Muscle layer of colon (tissue), 2 donors: Measurements from ENCODE around the gene FAM185A.
"Not testable (repeated sequence)": the region's sequence is repeated elsewhere in the genome, so short reads cannot be mapped to it uniquely, and the experiment has no call there.

ENCODE experiments used
- H3K27ac ChIP-seq: one replicate; pipeline ENCODE4 v1.7.0; 2013; ENCODE audit warnings: low read depth, mild to moderate bottlenecking, low read length, moderate library complexity
- H3K27me3 ChIP-seq, 2 donors: one replicate each; pipeline ENCODE4 v1.7.0; 2013; ENCODE audit warnings: low read length in 2 of 2, mild to moderate bottlenecking in 2 of 2; ENCODE audit not compliant: insufficient read depth in 2 of 2, control insufficient read depth in 1 of 2
- H3K36me3 ChIP-seq: one replicate; pipeline ENCODE4 v1.7.0; 2013; ENCODE audit warnings: mild to moderate bottlenecking, low read length; ENCODE audit not compliant: insufficient read depth
- H3K4me1 ChIP-seq: one replicate; pipeline ENCODE4 v1.7.0; 2013; ENCODE audit warnings: mild to moderate bottlenecking, low read length; ENCODE audit not compliant: insufficient read depth
- H3K4me3 ChIP-seq, 2 donors: one replicate each; pipeline ENCODE4 v1.7.0; 2013; ENCODE audit warnings: low read length in 2 of 2, low read depth in 1 of 2, mild to moderate bottlenecking in 1 of 2, moderate library complexity in 1 of 2
- H3K9ac ChIP-seq: one replicate; pipeline ENCODE4 v1.7.0; 2013; ENCODE audit warnings: low read length
- H3K9me3 ChIP-seq: one replicate; pipeline ENCODE4 v1.7.0; 2013; ENCODE audit warnings: mild to moderate bottlenecking, low read length
- donor health status: abdominal sarcoma.
- donor health status: Adenocarcinoma of cecum.

Gene FAM185A

DNA sequence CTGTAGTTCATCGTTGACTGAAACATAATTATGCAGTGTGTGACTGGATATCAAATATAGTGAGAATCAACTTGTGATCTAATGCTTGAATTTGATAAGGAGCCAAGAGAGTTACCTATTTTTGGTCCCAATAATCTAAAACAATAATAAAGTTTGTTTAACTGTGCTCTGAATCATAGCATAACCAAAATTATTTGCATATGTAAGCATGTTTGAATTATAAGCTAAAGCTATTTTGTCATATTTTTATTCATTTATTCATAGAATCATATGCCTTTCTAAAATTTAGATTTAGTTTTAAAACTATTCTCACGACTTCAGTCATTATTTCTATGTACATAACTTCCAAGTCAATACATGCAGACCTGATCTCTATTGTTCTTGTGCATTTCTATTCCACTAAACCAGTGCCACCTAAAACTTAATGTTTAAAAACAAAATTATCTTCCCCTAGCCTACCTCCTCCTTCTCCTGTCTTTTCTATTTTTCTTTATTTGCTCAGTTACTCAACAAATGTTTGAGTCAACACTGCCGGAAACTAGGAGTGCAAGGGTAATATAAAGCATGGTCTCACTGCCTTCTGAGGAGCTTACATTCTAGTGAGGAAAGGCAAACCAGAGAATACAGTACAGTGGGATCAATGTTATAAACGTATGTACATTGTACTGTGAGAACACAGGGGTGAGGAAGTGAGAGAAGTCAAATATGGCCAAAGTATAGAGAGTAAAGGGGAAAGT is 41.7 kb downstream of the FAM185A start:
- H3K36me3 ChIP-seq, H3K9ac ChIP-seq, H3K27me3 ChIP-seq, H3K27ac ChIP-seq, H3K9me3 ChIP-seq, H3K4me3 ChIP-seq, H3K4me1 ChIP-seq: not testable (repeated sequence)

DNA sequence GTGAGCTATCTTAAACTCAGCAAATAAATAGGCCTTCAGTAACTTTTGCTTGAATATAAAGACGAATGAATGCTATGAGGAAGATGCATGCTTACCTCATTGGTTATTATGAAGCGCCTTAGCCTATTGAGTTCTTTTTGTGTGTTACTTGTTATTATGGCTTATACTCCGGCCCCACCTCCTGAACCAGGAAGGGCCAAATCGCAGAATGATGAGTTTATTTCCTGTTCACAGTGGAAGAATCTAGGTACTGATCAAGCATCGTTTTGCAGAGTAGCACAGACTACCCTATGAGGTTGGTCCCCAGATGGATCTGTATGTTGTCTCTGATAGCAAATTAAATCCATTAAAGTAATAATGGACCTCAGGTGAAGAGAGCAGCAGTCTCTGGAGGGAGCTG is 42.6 kb downstream of the FAM185A start:
- not testable (repeated sequence) for H3K9me3 ChIP-seq, H3K36me3 ChIP-seq, H3K27me3 ChIP-seq, H3K4me1 ChIP-seq, H3K4me3 ChIP-seq, H3K27ac ChIP-seq, H3K9ac ChIP-seq

GRCh38 chr7:102791831-102792230 is 43.0 kb downstream of the FAM185A start:
- not testable (repeated sequence) for H3K27me3 ChIP-seq, H3K9ac ChIP-seq, H3K36me3 ChIP-seq, H3K27ac ChIP-seq, H3K9me3 ChIP-seq, H3K4me3 ChIP-seq, H3K4me1 ChIP-seq

- H3K4me1 ChIP-seq, H3K27ac ChIP-seq, H3K27me3 ChIP-seq, H3K36me3 ChIP-seq, H3K9ac ChIP-seq, H3K4me3 ChIP-seq, H3K9me3 ChIP-seq: not testable (repeated sequence)
Measured at GRCh38 chr7:102794567-102794966, 45.8 kb downstream of the FAM185A start.

DNA sequence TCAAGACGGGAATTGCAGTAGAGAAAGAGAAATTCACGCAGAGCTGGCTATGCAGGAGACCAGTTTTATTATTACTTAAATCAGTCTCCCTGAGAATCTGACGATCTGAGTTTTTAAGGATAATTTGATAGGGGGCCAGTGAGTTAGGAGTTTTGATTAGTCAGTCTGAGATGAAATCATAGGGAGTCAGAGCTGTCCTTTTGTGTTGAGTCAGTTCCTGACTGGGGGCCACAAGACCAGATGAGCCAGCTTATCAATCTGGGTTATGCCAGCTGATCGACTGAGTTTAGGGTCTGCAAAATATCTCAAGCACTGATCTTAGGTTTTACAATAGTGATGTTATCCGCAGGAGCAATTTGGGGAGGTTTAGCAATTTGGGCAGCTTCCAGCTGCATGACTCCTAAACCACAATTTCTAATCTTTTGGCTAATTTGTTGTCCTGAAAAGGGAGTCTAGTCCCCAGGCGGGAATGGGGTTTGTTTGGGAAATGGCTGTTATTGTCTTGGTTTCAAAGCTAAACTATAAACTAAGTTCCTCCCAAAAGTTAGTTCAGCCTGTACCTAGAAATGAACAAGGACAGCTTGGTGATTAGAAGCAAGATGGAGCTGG is 47.3 kb downstream of the FAM185A start:
- not testable (repeated sequence) for H3K9ac ChIP-seq, H3K4me1 ChIP-seq, H3K9me3 ChIP-seq, H3K4me3 ChIP-seq, H3K27ac ChIP-seq, H3K36me3 ChIP-seq, H3K27me3 ChIP-seq

GRCh38 chr7:102806613-102807012 is 57.8 kb downstream of the FAM185A start:
- Histone ChIP-seq H3K4me3 (no peak overlapping the region), H3K27ac (no peak overlapping the region), H3K4me1 (peaks cover 10% of the 10 kb centered on the region), H3K27me3 (no peaks in the 10 kb centered on the region), H3K36me3 (no peaks in the 10 kb centered on the region), H3K9ac (no peak overlapping the region), H3K9me3 (no peaks in the 10 kb centered on the region)

DNA sequence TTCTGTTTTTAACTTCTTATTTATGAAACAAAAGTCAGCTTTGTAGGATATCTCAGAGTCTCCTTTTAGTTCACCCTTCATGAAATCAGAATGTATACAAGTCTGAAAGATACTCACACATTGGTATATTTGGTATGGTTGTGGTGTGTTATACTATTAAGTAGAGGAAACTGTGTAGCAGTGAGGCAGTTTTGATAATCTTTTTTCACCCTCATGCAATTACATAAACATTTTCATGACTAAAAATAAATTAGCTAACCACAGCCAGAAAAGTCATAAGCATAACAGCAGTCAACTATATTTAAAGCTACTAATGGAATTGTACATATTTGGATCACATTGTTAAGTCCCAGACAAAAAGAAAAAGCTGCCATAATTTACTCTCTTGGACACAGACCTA is 62.1 kb downstream of the FAM185A start:
- Histone ChIP-seq H3K9me3 (no peaks in the 10 kb centered on the region), H3K27me3 (no peaks in the 10 kb centered on the region), H3K9ac (no peak overlapping the region), H3K36me3 (no peaks in the 10 kb centered on the region), H3K4me1 (peaks cover 10% of the 10 kb centered on the region), H3K27ac (no peak overlapping the region), H3K4me3 (no peak overlapping the region)

GRCh38 chr7:102811942-102812678 is 63.3 kb downstream of the FAM185A start:
- Histone ChIP-seq H3K36me3 (no peaks in the 10 kb centered on the region), H3K9me3 (no peaks in the 10 kb centered on the region), H3K27me3 (no peaks in the 10 kb centered on the region), H3K27ac (no peak overlapping the region), H3K4me3 (no peak overlapping the region), H3K4me1 (peaks cover 10% of the 10 kb centered on the region), H3K9ac (no peak overlapping the region)

GRCh38 chr7:102813191-102814024 is 64.6 kb downstream of the FAM185A start:
- no peaks in the 10 kb centered on the region for H3K9me3 ChIP-seq
- no peak overlapping the region for H3K27ac ChIP-seq
- H3K9ac ChIP-seq = no peak overlapping the region
- no peak overlapping the region for H3K4me3 ChIP-seq
- no peaks in the 10 kb centered on the region for H3K27me3 ChIP-seq
- no peaks in the 10 kb centered on the region for H3K36me3 ChIP-seq
- H3K4me1 ChIP-seq = peaks cover 10% of the 10 kb centered on the region

DNA sequence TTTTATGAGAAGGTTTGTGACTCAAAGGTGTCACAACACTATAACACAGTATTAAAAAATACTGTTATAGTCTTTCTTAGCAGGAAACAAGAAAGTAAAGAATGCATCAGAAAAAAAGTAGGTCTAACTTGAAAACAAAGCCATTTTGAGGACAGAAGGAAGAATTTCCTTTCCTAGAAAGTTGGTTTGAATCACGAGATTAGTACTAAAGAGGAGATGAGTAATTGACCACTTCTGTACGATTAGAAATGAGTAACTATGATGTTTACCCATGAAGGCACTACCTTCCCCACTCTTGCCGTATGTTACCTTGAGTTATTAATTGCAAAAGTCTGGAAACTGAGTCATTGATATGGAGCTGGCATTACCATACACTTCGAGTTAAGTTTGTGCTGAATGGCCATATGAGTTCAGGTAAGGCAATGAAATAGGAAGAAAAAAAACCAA is 65.2 kb downstream of the FAM185A start:
- H3K4me1 ChIP-seq = peaks cover 10% of the 10 kb centered on the region
- H3K9ac ChIP-seq = no peak overlapping the region

More for the DNA sequence above, 65.2 kb downstream of the FAM185A start:
- H3K4me3 ChIP-seq = no peak overlapping the region
- H3K9me3 ChIP-seq = no peaks in the 10 kb centered on the region
- H3K27ac ChIP-seq = no peak overlapping the region
- H3K36me3 ChIP-seq = no peaks in the 10 kb centered on the region
- no peaks in the 10 kb centered on the region for H3K27me3 ChIP-seq
